Activated CD8-positive, alpha-beta memory T cell treated with anti-CD3 and anti-CD28 coated beads, Interleukin-2, amount 50 U/mL, for 24 hours (primary cell): Measurements from ENCODE around the gene ADRB1.

ENCODE experiments used
- DNase-seq: peaks from one replicate; pipeline ENCODE4 v3.0.0-alpha.2; 2020; ENCODE audit errors: extremely low read depth

Gene ADRB1

DNA sequence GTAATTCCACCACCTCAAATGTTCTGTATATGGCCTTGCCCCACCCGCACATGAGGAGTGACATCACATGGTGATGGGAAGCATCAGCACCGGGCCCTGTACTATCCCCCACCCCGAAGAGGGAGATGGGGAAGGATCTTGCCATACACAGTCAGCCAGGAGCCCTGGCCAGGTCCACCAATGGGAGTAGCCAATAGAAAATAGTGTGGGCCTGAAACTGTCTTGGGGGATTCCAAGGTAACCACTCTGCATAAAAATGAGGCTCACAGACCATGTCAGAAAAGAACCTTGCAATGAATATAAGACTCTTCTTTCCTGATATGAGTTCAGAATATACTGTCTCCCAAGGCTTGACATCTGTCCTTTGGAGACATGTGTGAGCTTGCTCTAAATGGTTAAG is 51.1 kb downstream of the ADRB1 start:
- no peak for DNase-seq

DNA sequence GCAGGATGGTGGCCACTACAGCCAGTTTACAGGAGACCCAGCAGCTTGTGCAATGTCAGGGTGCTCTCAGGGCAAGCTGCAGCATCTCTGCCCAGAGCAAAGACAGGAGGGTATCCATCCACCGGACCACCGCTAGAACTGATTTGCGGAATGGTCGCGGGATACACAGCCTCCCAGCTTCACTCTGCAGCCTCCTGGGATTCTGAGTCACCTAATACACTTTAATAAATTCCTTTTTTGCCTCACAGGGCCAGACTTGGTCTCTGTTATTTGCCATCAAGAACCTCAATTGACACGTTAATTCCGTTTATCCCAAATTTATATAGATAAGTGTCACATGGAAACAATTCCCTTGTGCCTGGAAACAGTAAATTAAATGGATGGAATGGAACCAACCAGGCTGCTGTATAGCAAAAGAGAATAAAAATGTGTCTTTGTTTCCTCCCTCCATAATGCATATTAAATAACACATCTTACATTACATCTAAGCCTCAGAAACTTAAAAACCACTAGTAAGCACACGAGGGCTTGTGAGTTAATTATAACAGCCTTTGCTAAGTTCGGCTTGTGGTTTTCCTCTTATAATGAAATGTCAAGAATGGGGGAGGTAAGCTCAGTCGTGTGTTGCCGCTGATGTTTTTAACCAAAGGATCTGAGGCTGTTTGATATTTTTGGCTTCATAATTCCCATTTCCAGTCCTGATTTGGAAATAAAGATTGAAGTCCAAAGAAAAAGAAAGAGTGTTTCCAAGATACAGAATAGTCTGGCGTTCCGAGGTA is 52.1 kb downstream of the ADRB1 start:
- DNase-seq = no peak
